ENCODE results near the gene LAMTOR4.

DNA sequence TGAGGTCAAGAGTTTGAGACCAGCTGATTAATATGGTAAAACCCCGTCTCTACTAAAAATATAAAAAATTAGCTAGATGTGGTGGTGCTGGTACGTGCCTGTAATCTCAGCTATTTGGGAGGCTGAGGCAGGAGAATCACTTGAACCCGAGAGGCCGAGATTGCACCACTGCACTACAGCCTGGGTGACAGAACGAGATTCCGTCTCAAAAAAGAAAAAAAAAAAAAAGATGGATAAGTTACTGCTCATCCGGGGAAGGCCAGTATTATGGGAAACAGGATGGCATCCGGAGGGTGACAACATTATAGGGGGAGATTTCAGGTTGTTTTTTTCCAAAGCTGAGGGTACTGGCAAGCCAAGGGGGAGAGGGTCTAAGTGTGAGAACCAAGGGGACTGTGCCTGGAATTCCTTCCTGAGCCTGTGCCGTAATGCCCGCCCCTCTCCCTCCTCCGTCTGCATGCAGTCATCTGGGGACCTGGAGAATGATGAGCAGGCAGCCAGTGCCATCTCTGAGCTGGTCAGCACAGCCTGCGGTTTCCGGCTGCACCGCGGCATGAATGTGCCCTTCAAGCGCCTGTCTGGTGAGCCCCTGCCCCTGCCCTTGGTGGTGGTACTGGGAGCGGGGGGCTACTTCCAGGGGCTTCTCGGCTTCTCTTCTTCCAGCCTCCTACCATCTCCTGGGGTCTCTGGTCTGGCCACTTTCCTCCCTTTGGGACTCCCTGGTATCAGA is 4.4 kb downstream of the LAMTOR4 start:
- TF ChIP-seq, protein P1, sequence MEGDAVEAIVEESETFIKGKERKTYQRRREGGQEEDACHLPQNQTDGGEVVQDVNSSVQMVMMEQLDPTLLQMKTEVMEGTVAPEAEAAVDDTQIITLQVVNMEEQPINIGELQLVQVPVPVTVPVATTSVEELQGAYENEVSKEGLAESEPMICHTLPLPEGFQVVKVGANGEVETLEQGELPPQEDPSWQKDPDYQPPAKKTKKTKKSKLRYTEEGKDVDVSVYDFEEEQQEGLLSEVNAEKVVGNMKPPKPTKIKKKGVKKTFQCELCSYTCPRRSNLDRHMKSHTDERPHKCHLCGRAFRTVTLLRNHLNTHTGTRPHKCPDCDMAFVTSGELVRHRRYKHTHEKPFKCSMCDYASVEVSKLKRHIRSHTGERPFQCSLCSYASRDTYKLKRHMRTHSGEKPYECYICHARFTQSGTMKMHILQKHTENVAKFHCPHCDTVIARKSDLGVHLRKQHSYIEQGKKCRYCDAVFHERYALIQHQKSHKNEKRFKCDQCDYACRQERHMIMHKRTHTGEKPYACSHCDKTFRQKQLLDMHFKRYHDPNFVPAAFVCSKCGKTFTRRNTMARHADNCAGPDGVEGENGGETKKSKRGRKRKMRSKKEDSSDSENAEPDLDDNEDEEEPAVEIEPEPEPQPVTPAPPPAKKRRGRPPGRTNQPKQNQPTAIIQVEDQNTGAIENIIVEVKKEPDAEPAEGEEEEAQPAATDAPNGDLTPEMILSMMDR (IDR thresholded peaks at IDR 0.05; ENCODE audit: low read length): no peak
- TF ChIP-seq EZH2phosphoT487 (IDR thresholded peaks at IDR 0.05; ENCODE audit: low read length) (no peak), EZH2 (optimal IDR thresholded peaks at IDR 0.05; ENCODE audit: low read depth, low read length) (no peak)

Measured in MM.1S (cell line).